K562 (cell line): ENCODE data around the gene SNX10. TPM values are rescaled to one million over a fixed set of nuclear protein-coding genes. Genes with fewer than 3 reads are reported as not detected.

Experiments used
- ATF1 ChIP-seq, 2 experiments: fragments of 450-650 bp in 1 of 2; IDR thresholded peaks; 2 replicates each; pipeline ENCODE4 v1.6.1; 2016; ENCODE audit warnings: missing compliant biosample characterization in 1 of 2, missing genetic modification characterization in 1 of 2
- CEBPZ ChIP-seq: fragments of 150-350 bp; IDR thresholded peaks from 2 replicates; pipeline ENCODE4 v1.6.1; 2014; ENCODE audit warnings: low read depth, mild to moderate bottlenecking, low read length, borderline replicate concordance
- MAX ChIP-seq: sonication (generic); formaldehyde crosslinking; IDR thresholded peaks from 2 replicates; pipeline ENCODE4 v1.9.0; 2022; ENCODE audit warnings: mild to moderate bottlenecking, missing genetic modification reagents
- MEF2D ChIP-seq: conservative IDR thresholded peaks from 2 replicates; pipeline ENCODE4 v1.6.1; 2016; ENCODE audit warnings: low read depth, missing genetic modification characterization, missing compliant biosample characterization
- polyA plus RNA-seq, 8 experiments: library from polyadenylated mRNA; depleted of rRNA in 4 of 8; stranded (reverse) in 5 of 8; unstranded in 3 of 8; fragments of >200 nt; fragmentation: Nextera tagmentation in 2 of 8; fragmentation: Illumina TruSeq in 1 of 8; extraction: Ambion mirVana in 2 of 8; extraction: Trizol in 1 of 8; gene quantifications; 2 replicates each; pipeline versions ENCODE4 v1.2.1 to v1.2.3, GENCODE V29; 2011 to 2014; ENCODE audit warnings: inconsistent platforms in 1 of 8, missing spikeins in 1 of 8
- total RNA-seq, 7 experiments: library from RNA; depleted of rRNA in 6 of 7; stranded (reverse); fragments of >200 nt in 6 of 7; fragmentation: Illumina TruSeq in 2 of 7; extraction: Trizol in 2 of 7; gene quantifications; 2 replicates each; pipeline versions ENCODE4 v1.2.1 to v1.2.3, GENCODE V29; 2011 to 2021; ENCODE audit warnings: low replicate concordance in 1 of 7
- TF ChIP-seq, protein P1 (sequence below), 2 experiments: fragments of 450-650 bp; formaldehyde crosslinking in 1 of 2; IDR thresholded peaks; 2 replicates each; pipeline versions ENCODE4 v1.4.0 to v1.6.1; 2014 to 2020; ENCODE audit warnings: mild to moderate bottlenecking in 2 of 2, borderline replicate concordance in 1 of 2, low read depth in 1 of 2
- TF ChIP-seq, protein P2 (sequence below): conservative IDR thresholded peaks from 2 replicates; pipeline ENCODE4 v1.6.1; 2011; ENCODE audit warnings: low read depth, mild to moderate bottlenecking, low read length; ENCODE audit not compliant: control insufficient read depth

SNX10 gene
- total and polyA plus RNA-seq, 9 of the 15 experiments (the other 6 are each of a cell fraction or from before 2014, with no cell fraction given): 6.9 to 16.5 (median 11.5) TPM

- no peak for TF ChIP-seq CEBPZ
- TF ChIP-seq ATF1 (CRISPR knock-in tag; IDR thresholded peaks at IDR 0.05): no peak
- 0 out of 2 replicates have a peak, but pooled peaks have one; percentile 24 for TF ChIP-seq ATF1 (tag; IDR thresholded peaks at IDR 0.05)
- TF ChIP-seq, protein P1, sequence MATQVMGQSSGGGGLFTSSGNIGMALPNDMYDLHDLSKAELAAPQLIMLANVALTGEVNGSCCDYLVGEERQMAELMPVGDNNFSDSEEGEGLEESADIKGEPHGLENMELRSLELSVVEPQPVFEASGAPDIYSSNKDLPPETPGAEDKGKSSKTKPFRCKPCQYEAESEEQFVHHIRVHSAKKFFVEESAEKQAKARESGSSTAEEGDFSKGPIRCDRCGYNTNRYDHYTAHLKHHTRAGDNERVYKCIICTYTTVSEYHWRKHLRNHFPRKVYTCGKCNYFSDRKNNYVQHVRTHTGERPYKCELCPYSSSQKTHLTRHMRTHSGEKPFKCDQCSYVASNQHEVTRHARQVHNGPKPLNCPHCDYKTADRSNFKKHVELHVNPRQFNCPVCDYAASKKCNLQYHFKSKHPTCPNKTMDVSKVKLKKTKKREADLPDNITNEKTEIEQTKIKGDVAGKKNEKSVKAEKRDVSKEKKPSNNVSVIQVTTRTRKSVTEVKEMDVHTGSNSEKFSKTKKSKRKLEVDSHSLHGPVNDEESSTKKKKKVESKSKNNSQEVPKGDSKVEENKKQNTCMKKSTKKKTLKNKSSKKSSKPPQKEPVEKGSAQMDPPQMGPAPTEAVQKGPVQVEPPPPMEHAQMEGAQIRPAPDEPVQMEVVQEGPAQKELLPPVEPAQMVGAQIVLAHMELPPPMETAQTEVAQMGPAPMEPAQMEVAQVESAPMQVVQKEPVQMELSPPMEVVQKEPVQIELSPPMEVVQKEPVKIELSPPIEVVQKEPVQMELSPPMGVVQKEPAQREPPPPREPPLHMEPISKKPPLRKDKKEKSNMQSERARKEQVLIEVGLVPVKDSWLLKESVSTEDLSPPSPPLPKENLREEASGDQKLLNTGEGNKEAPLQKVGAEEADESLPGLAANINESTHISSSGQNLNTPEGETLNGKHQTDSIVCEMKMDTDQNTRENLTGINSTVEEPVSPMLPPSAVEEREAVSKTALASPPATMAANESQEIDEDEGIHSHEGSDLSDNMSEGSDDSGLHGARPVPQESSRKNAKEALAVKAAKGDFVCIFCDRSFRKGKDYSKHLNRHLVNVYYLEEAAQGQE (IDR thresholded peaks at IDR 0.05; ENCODE audit: borderline replicate concordance): no peak
- TF ChIP-seq, protein P1 (CRISPR knock-in tag; IDR thresholded peaks at IDR 0.05; ENCODE audit: low read depth): no peak
- TF ChIP-seq MAX: peak; percentile 51; the same call in 1 of the 2 replicates
- TF ChIP-seq, protein P2, sequence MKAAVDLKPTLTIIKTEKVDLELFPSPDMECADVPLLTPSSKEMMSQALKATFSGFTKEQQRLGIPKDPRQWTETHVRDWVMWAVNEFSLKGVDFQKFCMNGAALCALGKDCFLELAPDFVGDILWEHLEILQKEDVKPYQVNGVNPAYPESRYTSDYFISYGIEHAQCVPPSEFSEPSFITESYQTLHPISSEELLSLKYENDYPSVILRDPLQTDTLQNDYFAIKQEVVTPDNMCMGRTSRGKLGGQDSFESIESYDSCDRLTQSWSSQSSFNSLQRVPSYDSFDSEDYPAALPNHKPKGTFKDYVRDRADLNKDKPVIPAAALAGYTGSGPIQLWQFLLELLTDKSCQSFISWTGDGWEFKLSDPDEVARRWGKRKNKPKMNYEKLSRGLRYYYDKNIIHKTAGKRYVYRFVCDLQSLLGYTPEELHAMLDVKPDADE: 0 out of 2 replicates have a peak, but pooled peaks have one; percentile 42
- TF ChIP-seq MEF2D (tag): no peak
Measured at GRCh38 chr7:26397796-26398426, 106.2 kb downstream of the SNX10 start (continued).
